Choroid plexus epithelial cell (primary cell): ENCODE data around the gene RAD17.
"Not testable (repeated sequence)": the region's sequence is repeated elsewhere in the genome, so short reads cannot be mapped to it uniquely, and the experiment has no call there.

Source experiments
- DNase-seq: peaks from one replicate; pipeline ENCODE4 v3.0.0-alpha.2; 2010; ENCODE audit warnings: low read depth
- H3K4me3 ChIP-seq: 2 replicates; pipeline ENCODE4 v1.5.1; 2011; ENCODE audit warnings: low read depth, mild to moderate bottlenecking, control low read depth, low read length, moderate library complexity
- TF ChIP-seq, protein P1 (sequence below): conservative IDR thresholded peaks from 2 replicates; pipeline ENCODE4 v1.5.1; 2011; ENCODE audit warnings: low read depth, mild to moderate bottlenecking, control low read depth, inconsistent platforms, low read length, moderate library complexity

The RAD17 gene

DNA sequence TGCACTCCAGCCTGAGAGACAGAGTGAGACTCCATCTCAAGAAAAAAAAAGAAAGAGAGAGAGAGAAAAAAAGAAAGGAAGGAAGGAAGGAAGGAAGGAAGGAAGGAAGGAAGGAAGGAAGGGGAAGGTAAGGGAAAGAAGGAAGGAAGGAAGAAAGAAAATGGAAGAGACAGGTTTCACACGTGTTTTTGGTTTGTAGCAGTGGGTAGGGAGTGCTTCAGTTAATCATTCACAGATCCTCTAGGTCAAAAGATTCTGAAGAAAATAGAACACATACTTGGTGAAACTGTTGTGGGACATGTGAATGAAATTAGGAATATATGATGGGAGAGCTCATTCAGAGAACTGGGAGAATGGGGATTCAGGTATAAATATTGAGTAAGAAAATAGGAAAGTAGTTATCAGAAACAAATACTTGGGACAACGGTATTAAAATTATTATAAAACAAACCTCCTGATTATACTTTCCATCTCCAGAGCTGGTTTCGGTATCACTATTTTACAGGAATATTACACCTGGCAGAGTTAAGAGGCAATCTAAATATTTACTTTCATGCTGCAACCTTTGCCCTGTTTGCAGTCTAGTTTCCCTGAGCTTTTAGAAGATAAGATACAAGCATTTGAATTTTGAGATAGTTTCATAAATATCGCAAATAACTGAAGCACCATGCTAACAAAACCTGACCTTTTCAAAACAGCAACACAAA lies 82.5 kb downstream of the RAD17 start:
- no peak for DNase-seq
- TF ChIP-seq, protein P1, sequence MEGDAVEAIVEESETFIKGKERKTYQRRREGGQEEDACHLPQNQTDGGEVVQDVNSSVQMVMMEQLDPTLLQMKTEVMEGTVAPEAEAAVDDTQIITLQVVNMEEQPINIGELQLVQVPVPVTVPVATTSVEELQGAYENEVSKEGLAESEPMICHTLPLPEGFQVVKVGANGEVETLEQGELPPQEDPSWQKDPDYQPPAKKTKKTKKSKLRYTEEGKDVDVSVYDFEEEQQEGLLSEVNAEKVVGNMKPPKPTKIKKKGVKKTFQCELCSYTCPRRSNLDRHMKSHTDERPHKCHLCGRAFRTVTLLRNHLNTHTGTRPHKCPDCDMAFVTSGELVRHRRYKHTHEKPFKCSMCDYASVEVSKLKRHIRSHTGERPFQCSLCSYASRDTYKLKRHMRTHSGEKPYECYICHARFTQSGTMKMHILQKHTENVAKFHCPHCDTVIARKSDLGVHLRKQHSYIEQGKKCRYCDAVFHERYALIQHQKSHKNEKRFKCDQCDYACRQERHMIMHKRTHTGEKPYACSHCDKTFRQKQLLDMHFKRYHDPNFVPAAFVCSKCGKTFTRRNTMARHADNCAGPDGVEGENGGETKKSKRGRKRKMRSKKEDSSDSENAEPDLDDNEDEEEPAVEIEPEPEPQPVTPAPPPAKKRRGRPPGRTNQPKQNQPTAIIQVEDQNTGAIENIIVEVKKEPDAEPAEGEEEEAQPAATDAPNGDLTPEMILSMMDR: no peak
- no peak overlapping the region for H3K4me3 ChIP-seq

DNA sequence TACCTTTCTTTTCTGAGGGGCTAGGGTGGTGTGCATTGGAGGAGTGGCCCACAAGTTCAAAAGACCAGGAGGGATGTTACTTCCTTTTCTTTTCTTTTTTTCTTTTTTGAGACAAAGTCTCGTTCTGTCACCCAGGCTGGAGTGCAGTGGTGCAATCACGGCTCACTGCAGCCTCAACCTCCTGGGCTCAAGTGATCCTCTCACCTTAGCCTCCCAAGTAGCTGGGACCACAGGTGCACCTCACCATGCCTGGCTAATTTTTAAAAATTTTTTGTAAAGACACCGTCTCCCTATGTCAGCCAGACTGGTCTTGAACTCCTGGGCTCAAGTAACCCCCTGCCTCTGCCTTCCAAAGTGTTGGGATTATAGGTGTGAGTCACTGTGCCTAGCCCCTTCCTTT lies 83.9 kb downstream of the RAD17 start:
- H3K4me3 ChIP-seq, DNase-seq: not testable (repeated sequence)

DNA sequence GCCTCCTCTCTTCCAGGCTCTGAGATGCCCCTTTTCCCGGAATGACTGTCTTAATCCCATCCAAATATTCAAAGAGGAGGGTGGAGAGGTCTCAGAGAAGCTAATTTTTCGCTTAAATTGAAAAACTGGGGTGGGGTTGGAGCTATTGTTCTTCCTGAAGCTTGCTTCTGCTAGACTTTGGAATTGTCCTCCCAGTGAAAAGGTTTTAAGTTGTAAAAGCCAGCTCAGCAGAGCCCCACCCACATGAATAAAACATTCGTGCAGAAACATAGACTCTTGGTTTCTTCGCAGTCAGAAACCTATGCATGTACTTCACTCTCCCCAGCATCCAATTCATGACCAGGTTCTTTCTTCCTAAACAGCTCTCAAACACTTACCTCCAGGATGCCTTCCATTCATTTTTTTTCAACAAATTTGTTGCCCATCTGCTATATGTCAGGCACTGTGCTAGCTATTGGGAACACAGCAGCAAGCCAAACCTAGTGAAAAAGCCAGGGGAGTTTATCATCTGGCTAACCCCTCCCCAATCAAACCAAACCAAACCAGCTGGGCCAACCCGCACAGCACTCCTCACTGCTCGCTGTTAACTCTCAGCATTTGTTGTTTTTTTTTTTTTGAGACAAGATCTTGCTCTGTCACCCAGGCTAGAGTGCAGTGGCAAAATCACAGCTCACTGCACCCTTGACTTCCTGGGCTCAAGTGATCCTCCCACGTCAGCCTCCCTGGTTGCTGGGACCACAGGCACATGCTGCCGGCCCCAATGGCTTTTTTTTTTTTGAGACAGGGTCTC lies 85.0 kb downstream of the RAD17 start:
- no peak for DNase-seq
- TF ChIP-seq, protein P1: no peak
- no peak overlapping the region for H3K4me3 ChIP-seq

- not testable (repeated sequence) for DNase-seq, H3K4me3 ChIP-seq
These were observed 85.9 kb downstream of the RAD17 start for GRCh38 chr5:69455428-69455988.

GRCh38 chr5:69462170-69462569 lies 92.6 kb downstream of the RAD17 start:
- DNase-seq: no peak
- TF ChIP-seq, protein P1: no peak
- H3K4me3 ChIP-seq: no peak overlapping the region
